GM21737 (cell line): ENCODE data around the gene MED20.
"Not testable (repeated sequence)": the region's sequence is repeated elsewhere in the genome, so short reads cannot be mapped to it uniquely, and the experiment has no call there.

Experiments
- ATAC-seq: cut with Tn5 transposase; IDR thresholded peaks from one replicate; pipeline ENCODE4 v1.9.1; 2021; ENCODE audit warnings: mild to moderate bottlenecking, moderate library complexity; ENCODE audit not compliant: unreplicated experiment

The MED20 gene, protein sequence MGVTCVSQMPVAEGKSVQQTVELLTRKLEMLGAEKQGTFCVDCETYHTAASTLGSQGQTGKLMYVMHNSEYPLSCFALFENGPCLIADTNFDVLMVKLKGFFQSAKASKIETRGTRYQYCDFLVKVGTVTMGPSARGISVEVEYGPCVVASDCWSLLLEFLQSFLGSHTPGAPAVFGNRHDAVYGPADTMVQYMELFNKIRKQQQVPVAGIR

GRCh38 chr6:41920921-41921711 is at the start of gene MED20, which contains the start of gene BYSL:
TSS of gene MED20 (minus strand) at chr6:41921139. CDS start at chr6:41921018, 121 bp downstream.
TSS of gene BYSL (plus strand) at chr6:41921499. CDS start at chr6:41921563, 64 bp downstream.
- ATAC-seq = peak; percentile 84

DNA sequence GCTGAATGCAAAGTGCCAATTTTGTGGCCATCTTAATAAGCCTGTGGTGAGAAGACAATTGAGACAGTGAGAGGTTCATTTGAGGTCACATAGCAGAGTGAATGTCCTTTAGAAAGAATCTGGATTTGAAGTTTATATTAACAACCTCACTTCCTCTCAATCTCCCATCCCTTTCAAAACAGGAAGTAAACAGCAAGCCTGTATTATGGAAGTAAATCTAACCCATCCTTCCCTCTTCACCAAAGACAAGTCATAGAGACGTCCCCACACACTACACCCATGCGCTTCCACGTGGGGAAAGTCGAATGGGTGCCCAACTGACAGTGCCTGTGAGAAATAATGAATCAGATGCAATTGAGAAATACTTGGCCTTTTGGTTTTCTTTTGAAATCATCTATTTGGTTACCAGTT is 49.5 kb upstream of the MED20 start:
- no peak for ATAC-seq

- no peak for ATAC-seq
These were observed 46.7 kb upstream of the MED20 start for GRCh38 chr6:41967312-41968287.

GRCh38 chr6:41966961-41967311 is 46.0 kb upstream of the MED20 start:
- no peak for ATAC-seq

GRCh38 chr6:41966214-41966920 is 45.4 kb upstream of the MED20 start:
- no peak for ATAC-seq

DNA sequence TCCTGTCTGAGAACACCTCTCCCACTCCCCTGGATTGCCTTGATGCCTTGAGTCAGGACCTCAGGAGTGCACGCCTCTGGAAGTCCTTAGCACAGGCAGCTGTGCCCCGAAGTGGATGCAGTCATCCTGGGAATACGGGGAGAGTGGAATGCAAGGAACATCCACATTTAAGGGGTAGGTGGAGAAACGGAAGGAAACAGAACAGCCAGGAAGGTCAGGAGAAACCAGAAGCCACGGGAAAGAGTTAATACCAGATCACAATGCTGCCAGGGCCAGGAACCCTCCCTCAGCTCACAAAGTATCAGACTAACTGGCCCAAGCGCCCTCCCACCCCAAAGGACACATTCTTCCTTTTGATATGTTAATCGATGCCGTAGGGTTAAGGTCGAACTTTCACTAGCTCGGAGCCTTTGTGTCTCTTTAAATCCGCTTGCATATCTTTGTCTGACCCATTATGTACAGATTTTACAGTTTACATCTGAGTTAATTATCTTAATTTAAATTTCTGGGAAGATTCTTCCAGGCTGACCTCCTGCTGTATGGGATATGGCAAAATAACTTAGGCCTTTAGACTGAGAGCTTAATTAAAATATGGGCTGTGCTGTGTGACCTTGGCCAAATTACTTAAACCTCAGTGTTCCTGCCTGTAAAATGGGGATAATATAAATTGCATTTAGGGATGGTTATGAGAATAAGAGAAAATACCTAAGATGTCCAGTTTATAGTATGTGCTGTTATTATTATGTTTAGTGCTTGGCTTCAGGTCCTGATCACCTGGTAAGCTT is 44.7 kb upstream of the MED20 start:
- ATAC-seq = no peak

DNA sequence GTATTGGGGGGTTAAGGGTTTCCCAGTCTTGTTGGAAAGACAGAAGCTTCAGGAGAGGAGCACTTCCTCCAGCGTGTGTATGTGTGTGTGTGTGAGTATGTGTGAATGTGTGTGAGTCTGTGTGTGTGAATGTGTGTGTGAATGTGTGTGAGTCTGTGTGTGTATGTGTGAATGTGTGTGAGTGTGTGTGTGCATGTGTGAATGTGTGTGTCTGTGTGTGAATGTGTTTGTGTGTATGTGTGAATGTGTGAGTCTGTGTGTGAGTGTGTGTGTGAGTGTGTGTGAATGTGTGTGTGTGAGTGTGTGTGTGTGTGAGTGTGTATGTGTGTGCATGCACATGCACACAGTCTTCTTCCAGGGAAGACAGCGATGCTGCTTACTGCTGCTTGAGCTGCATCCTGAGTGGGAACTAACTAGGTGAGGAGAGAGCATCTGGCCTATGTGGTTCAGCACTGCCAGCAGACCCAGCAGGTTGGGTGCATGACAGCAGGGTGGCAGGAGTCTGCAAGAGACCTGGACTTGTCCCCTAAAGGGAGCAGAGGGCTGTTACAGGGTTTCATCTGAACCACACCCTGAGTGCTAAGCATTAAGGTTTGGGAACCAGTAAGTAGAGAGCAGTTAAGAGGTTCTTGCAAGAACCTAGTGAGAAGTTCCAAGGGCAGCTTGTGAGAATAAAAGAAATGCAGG is 43.4 kb upstream of the MED20 start:
- no peak for ATAC-seq

DNA sequence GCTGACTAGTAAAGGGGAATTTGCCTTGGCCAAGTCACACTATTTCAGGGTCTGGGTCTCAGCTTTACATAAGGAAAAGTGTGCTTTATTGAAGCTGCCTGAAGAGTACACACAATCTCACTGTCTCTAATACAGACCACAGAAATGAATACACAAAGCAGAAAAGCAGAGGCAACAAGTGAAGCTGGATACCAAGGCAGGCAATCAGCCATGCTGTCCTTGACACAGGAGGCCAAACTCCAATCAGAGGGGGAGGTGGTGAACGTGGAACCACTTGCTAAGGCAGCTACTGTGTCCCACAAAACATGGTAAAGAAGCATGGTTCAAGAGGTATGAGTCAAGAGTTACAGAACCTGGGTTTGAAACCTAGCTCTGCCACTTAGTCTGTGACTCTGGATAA is 42.4 kb upstream of the MED20 start:
- no peak for ATAC-seq

DNA sequence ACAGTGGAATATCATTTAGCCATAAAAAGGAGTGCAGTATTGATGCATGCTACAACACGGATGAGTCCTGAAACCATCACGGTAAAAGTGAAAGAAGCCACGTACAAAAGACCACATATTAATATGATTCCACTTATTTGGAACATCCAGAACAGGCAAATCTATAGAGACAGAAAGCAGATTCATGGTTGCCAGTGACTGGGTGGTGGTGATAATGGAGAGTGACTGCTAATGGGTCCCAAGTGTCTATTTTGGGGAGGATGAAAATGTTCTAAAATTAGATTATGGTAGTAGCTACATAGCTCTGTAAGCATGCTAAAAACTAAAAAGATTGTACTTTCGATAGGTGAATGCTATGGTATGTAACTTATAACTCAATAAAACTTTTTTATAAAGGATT is 39.1 kb upstream of the MED20 start:
- no peak for ATAC-seq

GRCh38 chr6:41958022-41958856 is 37.3 kb upstream of the MED20 start:
- no peak for ATAC-seq

DNA sequence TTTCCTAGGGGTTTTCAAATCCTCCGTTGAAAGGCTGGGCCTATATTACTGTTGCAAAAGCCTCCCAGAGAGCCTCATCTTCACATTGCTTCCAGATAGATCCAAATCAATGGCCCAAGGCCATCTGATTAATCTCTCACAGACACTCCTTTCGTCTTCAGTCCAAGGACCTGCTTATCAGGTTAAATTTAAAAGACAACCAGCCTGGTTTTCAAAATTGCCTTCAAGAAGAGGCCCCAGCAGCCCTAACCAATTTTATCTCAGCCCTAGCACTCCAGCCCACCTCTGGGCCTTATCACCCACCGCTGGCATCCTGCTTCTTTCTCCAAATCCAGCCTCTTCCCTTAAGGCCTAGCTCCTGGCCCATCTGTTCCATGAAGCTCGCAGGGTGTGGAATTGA is 36.2 kb upstream of the MED20 start:
- ATAC-seq = no peak

GRCh38 chr6:41955412-41955811 is 34.5 kb upstream of the MED20 start:
- no peak for ATAC-seq

- no peak for ATAC-seq
These were observed 33.7 kb upstream of the MED20 start for GRCh38 chr6:41954668-41955067.

- no peak for ATAC-seq
These were observed 26.8 kb upstream of the MED20 start for GRCh38 chr6:41947581-41948220.

DNA sequence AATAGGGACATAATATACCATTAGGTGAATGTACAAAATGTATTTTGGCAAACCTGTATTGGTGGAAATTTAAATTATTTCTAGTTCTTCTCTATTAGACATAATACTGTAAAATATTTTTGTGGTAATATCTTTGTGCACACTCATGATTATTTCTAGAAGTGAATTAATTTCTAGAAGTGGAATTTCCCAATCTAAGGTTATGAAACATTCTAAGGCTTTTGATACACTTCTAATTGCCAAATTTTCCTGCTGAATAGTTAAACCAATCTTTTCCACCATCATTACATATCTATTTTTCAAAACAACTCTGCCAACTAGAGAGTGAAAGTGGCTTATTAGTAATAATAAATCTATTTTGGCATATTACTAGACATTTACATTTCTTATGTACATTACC is 22.5 kb upstream of the MED20 start:
- no peak for ATAC-seq

GRCh38 chr6:41942882-41943281 is 21.9 kb upstream of the MED20 start:
- ATAC-seq = not testable (repeated sequence)

DNA sequence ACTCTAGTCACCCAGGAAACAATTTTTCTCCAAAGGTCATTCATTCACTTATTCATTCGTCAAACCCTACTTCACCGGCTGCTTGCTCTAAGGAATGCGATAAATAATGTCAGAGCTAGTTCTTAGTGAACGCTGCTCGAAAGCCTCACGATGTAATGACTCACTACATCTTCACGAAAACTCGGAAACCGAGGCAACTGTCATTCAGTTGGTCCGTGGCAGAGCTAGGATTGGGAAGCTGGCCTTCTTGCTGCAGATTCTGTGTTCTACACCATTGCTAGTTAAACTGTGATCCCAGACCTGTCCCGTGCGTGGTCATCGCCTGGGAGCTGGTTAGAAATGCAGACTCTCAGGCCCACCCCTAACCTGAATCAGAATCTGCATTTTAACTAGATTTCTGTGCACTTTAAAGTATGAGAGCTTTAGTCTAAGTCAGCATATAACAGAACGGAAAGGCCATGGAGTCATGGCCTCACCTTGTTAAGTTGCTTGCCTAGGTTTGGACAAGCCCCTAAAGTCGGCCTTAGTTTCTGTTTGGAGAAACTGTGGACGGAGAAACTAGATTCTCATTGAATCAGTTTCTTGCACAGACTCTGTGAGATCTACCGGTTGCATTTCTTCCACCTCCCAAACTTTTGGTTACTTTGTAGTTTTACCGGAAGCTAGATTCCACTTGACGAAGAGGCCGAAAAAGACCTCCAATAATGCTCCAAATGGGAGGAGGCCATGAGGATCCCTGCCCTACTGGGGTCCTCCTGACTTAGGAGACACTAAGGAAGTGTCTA is 21.3 kb upstream of the MED20 start:
- no peak for ATAC-seq
